Ishikawa (cell line): ENCODE measurements around the gene ZNF488.

Experiments used
- FOXM1 ChIP-seq: IDR thresholded peaks from 2 replicates; pipeline ENCODE4 v1.6.1; 2012; ENCODE audit warnings: low read depth, borderline replicate concordance
- USF1 ChIP-seq: IDR thresholded peaks from 2 replicates; pipeline ENCODE4 v1.6.1; 2012

DNA sequence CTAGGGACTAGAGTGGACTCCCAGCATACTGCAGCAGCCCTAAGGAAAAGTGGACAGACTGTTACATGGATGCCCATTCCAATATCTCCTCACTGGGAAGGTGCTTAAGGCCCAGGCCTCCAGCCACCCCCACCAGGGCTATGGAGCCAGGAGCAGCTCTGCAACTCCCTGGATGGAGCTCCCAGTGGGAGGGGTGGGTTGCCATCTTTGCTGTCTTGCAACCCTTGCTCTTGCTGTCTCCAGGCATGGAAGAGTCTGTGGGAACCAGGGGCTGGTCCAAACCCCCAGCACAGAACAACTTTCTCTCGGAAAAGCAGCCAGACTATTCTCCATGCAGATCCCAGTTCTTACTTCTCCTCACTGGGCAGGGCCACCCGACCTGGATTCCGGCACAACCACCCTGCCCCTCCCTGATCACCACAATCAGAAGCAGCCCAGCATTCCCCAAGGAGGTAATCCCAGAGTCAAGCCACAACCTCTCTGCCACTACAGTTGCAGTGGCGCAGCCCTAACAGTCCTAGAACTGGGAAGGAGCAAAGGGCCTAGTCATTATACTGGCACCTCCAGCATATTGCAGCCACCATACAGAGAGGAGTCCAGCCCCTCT is 41.8 kb upstream of the ZNF488 start:
- TF ChIP-seq USF1 (no peak), FOXM1 (no peak)
